ENCODE data around the gene CAMTA1.
"Not testable (repeated sequence)": the region's sequence is repeated elsewhere in the genome, so short reads cannot be mapped to it uniquely, and the experiment has no call there.

Gene CAMTA1

DNA sequence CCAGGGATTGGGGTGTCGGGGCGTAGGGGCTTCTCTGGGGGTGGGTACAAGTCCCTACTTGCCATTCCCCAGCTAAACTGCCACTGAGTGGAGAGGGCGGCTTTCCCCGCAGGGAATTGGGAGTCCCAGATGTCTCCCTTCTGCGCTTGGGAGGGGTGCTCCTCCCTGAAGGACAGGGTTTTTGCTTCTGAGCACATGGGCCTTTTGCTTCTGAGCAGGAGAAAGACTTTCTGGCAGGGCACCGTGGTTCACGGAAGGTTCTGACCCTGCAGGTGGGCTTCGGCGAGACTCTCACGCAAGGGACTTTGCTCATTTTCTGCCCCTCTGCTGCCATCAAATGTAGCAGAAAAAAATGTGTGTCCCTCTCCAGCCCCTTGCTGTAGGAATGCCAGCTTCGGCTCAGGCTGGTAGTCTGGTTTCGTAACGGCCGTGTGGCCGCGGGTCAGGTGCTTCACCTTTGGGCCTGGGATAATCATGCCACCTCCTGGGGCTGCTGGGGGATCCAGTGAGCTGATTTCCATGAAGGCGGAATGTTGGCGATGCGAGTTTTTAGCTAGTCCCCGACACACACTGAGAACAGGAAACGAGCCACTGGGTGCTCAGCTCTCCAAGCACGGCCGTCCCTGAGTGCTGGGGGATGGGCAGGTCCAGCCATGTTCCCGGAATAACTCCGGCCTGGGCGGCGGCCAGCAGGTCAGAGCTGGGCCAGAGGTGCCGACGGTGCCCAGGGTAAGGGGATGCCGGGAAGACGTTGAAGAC is 364.0 kb downstream of the CAMTA1 start:
- no peak for DNase-seq (ENCODE audit: low read depth)

DNA sequence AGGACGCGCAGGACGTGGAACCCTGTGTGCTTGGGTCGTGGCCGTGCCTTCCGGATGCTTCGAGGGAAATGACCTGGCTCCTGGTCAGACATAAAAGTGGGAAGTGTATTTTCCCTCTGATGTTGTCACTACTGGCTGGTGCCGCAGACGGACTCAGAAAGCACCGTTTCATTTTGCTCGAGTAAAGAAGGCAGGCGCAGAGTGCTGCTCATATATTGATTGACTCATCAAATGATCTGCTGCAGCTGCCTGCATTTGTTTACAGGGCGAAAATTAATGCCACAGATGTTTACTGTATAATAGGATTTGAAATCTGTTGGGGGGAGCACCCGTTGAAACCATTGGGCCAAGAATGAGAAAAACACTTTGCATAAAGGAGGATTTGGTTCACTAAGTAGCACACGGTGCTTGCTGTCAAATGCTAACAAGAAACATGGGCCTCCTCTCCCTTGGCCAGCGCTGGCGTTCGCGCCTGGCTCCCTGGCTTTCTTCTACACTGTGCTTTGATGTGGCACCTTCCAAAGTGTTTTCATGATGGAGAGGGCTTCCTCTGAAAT is 365.5 kb downstream of the CAMTA1 start:
- no peak for DNase-seq (ENCODE audit: low read depth)

DNA sequence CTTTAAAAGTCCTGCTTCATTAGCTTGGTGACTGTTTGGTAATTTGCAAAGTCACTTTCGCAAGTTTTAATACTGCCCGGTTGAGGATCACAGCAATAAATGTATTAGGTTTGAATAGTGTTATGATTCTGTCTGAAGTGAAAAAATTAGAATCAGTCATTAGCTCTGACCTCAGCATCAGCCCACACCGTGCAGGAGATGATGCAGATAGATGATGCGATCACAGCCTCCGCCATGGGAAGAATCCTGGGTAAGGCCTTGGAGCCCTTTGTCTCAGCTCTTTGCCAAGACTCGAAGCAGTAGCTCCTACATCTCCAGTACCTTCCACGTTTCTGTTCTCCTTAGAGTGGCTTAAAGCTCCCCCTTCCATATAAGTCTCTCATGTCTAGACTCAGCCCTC is 366.7 kb downstream of the CAMTA1 start:
- DNase-seq (ENCODE audit: low read depth) = no peak

DNA sequence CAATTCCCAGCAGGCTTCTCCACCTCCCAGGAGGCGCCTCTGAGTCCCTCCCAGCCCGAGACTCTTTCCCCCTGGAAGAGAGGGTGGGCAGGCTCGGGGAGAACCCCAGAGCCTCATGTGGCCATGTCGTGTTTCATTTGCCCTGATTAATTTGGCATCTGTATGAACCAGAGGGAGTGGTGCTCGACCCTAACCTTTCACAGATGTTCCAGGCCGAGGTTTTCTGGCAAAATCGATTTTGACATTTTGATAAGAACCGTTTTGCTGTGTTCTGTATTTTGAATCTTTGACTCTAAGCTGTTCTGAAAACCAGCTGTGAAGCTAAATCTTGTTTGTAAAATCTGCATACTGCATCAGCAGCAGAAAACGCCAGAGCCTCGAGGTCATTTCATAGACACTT is 367.4 kb downstream of the CAMTA1 start:
- DNase-seq (ENCODE audit: low read depth) = no peak

DNA sequence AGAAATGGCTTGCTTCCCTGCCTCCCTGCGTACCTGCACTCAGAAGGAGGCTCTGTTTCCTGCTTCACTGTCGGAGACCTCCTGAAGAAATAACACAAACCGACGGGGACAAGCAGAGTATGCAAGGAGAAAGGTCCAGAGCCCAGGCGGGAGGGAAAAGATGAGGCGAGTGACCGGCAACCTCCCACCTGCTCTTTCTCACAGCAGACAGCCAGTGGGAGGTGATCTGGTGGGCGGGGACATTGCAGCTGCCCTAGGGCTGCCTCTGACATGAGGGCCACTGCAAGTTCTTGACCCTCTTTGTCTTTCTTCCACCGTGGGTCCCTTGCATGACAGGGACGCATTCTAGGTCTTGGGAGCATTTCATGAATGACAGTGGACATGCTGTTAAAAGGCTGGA is 368.2 kb downstream of the CAMTA1 start:
- no peak for DNase-seq (ENCODE audit: low read depth)

DNA sequence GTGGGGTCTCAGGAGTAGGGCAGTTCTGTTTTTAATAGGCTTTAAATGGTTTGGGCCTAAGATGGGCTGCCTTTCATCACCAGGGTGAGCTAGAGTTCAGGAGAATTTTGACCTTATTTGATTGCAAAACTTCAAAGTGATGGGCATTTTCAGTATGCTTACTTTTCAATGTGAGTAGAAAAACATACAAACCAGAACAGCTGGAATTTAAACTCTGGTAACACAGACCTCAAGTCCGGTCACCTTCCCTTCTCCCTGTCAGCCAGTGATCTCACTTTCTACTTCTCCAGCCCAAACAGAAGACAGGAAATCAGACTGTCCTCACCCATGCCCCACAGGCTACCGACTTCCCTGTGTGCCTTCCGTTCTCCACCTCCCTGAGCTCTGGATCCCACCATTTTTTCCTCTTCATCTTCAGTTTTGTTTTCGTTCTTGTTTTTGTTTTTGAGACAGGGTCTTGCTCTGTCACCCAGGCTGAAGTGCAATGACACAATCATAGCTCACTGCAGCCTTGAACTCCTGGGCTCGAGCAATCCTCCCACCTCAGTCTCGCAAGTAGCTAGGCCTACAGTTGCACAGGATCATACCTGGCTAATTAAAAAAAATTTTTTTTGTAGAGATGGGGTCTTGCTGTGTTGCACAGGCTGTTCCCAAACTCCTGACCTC is 374.0 kb downstream of the CAMTA1 start:
- no peak for DNase-seq (ENCODE audit: low read depth)

DNA sequence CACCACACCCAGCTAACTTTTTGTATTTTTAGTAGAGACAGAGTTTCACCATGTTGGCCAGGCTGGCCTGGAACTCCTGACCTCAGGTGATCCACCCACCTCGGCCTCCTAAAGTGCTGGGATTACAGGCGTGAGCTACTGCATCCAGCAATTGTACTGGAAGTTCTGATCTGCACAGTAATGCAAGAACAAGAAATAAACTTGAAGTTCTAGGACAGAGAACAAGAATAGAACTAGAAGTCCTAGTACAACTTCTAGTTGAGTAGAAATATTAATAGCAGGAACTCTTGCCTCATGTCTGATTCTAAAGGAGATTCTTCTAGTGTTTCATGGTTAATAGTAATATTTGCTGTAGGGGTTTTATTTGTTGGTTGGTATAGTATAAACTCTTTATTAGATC is 383.3 kb downstream of the CAMTA1 start:
- DNase-seq (ENCODE audit: low read depth) = not testable (repeated sequence)

DNA sequence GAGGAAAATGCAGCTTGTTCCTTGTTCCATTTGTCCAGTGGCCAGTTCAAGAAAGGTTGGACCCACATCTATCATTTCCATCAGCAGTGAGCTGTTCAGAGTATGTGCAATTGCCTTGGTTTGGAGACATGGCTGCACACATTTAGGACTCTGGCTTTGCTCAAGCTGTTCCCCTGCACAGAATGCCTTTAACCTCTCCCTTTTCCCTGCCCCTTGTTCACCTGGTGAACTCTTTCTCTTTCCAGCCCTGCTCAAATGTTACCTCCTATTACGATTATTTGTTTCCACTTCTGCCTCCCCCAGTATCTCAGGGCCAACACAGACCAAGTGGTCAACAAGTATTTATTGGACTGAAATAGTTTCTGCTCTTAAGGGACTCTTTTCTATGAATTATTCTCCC is 385.9 kb downstream of the CAMTA1 start:
- DNase-seq (ENCODE audit: low read depth) = no peak

DNA sequence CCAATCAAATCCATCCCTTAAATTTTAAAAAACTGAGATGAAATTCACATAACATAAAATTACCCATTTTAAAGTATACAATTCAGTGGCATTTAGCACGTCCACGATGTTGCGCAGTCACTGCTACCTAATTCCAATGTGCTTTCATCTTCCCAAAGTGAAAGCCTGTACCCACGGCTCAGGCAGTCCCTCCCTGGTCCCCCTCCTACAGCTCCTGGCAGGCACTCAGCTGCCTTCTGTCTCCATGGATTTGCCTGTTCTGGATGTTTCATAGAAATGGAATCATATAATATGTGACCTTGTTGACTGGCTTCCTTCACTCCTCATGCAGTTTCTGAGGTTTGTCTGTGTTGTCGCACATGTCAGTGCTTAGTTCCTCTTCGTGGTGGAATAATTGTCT is 386.3 kb downstream of the CAMTA1 start:
- no peak for DNase-seq (ENCODE audit: low read depth)

DNA sequence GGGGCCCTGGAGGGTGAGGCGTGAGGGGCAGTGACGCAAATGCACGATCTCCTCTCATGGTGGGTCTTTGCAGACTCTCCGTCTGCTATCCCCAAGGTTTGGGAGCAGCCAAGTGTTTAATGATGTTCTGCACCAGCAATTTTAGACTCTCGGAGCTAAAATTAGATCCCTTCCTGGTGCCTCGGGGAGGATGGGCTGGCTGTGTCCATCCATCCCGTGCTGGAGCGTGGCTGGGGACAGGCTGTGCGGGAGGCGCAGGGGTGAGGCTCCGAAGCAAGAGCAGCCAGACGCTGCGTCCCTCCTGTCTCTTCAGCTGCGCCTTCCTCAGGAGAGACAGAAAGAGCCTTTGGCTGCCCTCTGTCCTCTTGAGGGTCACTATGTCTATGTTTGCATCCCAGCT is 387.6 kb downstream of the CAMTA1 start:
- no peak for DNase-seq (ENCODE audit: low read depth)

DNA sequence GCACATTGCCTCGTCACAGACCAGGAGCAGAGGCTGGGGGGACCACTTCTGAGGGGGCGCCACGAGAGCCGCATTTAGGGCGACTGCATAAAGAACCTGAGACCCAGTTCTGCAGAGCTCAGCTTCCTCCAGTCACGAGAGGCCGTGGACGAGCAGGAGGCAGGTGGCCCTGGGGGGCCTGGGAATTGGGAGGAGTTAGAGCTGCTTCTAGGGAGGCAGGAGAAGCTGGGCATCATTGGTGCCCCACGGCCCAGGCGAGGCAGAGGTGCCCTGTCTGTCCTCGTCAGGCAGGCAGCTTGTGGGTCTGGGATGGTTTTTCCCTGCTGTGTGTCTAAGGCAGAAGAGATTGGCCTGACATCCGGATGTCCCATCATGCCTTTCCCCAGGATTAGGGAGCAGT is 389.3 kb downstream of the CAMTA1 start:
- DNase-seq (ENCODE audit: low read depth) = no peak

DNA sequence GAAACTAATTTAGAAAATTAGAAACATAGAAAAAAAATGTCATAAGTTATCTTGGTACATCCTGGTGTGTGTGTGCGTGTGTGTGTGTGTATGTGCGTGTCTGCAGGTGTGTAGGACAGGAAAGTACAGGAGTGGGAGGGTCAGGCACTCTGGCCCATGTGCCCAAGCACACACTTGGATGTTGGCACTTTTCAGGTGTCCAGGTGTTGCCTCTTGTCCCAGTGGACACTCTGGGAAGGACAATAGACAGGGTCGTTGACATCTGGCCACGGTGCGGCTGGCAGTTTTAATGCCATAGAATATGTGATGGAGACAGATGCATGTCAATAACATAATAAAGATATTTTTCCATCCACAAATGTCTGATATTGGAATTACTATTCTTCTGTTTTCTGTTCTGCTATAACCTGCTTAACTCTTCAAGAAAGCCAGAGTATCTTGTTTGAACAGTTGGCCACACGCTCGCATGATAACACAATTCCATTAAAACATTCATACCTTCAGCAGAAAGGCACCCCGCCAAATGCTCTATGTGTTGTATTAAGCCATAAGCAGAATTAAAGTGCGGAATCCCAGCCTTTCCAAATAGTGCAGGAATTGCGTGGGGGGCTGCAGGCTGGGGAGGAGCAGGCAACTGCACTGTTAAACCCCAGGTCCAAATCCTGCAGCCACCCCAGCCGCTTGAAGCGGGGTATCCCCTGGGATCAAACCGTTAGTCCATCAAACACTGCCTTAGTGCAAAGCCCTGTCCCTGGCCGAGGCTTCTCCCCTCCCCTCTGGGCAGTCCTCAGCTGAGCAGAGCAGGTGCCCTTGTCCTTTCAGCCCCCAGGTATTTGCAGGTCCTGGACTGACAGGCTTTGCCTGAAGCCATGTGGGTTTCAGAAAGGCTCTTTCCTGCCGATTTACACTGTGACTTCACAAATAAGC is 390.0 kb downstream of the CAMTA1 start:
- no peak for DNase-seq (ENCODE audit: low read depth)

DNA sequence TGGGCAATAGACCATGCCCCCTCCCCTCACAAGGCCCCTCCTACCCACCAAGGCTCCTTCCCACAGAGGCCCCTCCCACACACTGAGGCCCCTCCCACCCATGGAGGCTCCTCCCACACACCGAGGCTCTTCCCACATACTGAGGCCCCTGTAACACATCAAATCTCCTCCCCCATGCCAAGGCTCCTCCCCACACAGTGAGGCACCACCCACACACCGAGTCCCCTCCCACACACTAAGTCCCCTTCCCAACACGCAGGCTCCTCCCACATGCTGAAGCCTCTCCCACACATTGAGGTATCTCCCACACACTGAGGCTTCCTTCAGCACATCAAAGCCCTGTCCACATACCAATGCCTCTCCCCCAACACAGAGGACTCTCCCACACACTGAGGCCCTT is 391.8 kb downstream of the CAMTA1 start:
- DNase-seq (ENCODE audit: low read depth) = no peak

DNA sequence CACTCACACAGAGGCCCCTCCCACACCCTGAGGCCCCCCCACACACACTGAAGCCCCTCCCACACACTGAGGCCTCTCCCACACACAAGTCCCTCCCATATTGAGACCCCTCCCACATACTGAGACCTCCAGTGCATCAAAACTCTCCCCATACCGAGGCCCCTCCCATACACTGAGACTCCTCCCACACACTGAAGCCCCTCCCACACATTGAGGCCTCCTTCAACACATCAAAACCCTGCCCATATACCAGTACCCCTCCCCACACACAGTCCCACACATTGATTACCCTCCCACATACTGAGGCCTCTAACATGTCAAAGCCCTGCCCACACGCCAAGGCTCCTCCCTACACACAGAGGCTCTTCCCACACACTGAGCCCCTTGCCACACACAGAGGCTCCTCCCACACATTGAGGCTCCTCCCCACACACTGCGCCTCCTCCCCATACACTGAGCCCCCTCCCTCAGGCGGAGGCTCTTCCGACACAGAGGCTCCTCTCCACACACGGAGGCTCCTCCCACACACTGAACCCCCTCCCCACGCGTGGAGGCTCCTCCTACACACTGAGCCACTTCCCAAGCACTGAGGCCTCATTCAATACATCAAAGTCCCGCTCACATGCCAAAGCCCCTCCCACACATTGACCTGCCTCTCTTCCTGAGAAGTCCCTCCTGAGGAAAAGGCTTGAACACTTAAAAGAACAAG is 392.3 kb downstream of the CAMTA1 start:
- no peak for DNase-seq (ENCODE audit: low read depth)

DNA sequence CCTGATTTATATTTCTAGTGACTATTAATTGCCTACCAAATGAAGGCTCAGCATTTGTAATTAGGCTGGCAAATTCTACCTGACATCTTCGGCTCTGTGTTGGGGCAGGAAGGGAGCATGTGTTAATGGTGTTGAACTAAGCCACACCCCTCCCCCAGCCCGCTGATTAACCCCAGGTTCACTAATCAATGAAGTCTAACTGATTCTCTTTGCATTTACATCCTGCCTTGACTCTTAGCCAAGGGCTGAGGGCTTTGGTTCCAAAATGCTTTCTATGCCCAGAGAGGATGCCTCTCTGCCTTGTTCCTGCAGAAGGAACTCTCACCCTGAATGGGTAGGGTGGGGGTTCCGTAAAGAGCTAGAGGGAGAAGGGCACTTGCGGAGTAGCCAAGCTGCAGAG is 393.1 kb downstream of the CAMTA1 start:
- no peak for DNase-seq (ENCODE audit: low read depth)

DNA sequence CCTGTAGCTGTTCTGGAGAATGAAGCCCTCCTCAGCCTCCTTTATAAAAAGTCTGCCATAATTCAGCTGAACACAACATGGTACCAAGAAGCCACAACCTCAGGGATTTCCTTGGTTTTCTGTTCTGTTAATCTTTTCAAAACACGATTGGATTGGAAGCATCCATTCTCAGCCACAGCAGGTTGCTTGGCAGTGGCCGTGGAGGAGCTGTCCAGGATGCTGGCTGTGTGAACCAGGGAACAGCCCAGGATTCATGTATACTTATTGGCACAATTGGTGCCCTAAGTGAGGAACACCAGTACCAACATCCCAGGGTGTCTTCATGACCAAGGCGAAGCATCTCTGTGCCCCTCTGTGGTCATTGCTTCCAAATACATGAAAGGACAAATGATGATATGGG is 393.5 kb downstream of the CAMTA1 start:
- DNase-seq (ENCODE audit: low read depth) = no peak

DNA sequence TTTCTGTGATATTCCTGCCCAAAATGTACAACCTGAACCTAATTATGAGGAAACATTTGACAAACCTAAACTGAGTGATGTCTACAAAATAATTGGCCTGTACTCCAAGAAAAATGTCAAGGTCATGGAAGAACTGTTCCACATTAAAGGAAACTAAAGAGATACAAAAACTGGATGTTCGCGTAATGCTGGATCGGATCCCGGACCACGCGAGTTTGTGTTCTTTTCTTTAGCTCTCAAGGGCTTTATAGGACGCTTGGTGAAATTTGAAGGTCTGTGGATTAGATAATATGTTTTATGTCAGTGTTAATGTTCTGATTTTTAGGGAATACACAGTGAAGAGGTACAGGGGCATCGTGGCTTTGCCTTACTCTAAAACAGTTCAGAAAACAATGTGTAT is 400.5 kb downstream of the CAMTA1 start:
- DNase-seq (ENCODE audit: low read depth) = no peak

DNA sequence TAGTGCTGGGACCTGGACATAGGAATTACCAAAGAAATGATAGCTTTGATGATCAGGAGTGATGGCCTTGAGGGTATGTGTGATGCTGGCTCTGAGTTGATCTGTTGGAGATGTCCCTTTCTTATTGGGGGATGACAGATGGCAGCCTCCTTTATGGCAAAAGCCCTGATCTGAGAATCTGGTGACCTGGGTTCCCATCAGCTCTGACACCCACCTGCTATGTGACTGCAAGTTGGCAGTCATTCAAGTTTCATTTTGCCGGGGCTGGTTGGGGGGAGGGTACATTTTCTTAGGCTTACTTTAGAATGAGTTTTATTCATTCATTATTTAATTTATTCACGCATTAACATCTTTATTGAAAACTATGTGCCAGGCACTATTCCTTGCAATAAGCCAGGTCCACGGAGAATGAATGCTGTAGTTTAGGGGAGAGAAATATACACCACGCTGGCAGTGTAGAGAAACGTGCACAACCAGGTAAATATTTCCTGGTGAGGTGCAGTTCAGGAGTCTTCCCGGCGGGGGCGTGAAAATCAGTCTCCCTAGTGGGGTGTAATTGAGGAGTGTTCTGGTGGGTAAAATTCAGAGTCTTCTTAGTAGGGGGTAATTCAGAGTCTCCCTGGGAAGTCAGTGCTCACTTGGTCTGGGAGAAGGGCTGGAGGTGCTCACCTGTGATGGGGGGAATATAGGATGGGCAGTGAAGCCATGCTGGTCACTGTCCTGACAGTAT is 401.3 kb downstream of the CAMTA1 start:
- DNase-seq (ENCODE audit: low read depth) = no peak

DNA sequence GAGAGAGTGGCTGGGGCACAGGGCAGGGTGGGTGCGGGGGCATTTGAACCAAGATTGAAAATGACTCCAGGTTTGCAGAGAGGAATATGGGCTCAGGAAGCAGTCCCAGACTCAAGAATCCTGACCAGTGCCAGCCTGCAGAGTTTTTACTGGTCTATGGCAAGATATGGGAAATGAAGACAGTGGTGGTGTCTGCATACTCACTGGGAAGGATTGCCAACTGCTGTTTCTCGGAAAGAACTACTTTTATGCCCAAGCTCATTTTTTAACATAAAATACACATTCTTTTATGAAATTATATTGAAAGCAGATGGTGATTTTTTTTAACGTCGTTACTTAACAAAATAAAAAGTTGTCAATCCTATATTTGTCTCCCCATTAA is 401.8 kb downstream of the CAMTA1 start:
- no peak for DNase-seq (ENCODE audit: low read depth)

DNA sequence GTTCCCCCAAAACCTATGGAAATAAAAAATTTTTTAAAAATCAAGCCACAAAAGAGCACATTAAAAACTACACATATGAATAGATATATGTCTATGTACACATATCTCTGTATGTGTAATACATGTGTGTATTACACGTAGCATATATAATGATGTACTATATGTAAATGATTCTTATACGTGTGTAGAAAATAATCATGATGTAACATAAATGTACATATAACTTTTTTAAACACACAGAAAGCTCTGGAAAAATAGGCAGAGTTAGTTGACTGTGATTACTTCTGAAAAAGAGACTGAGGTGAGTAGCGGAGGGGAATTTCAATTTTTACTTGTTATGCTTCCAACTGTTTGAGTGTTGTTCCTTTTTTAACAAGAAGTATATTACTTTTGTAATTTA is 405.0 kb downstream of the CAMTA1 start:
- no peak for DNase-seq (ENCODE audit: low read depth)

DNA sequence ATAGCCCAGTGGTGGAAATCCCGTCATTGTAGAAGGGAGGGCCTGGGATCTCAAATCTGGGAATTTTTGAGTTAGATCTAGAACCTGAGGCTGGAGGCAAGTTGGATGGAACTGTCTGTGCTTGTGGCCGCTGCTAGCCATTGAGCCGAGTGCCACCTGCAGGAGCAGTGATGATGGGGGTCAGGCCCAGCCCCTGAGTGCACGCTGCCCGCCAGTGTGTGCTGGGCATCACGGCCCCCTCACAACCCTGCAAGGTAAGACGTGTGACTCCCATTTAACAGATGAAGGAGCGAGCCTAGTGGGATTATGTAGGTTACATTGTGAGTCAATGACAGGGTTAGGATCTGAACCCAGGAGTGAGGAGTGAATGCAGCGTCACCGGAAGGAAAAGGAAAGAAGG is 407.2 kb downstream of the CAMTA1 start:
- no peak for DNase-seq (ENCODE audit: low read depth)
